NCI-H82 treated with DMSO at 0.1 percent for 48 hours (cell line): ENCODE measurements around the gene ARHGEF38.
"Not testable (repeated sequence)": the region's sequence is repeated elsewhere in the genome, so short reads cannot be mapped to it uniquely, and the experiment has no call there.

Experiments
- DNase-seq: peaks from one replicate; lab custom pipeline; 2025; ENCODE audit not compliant: unreplicated experiment; lab: John Stamatoyannopoulos, UW

The ARHGEF38 gene

DNA sequence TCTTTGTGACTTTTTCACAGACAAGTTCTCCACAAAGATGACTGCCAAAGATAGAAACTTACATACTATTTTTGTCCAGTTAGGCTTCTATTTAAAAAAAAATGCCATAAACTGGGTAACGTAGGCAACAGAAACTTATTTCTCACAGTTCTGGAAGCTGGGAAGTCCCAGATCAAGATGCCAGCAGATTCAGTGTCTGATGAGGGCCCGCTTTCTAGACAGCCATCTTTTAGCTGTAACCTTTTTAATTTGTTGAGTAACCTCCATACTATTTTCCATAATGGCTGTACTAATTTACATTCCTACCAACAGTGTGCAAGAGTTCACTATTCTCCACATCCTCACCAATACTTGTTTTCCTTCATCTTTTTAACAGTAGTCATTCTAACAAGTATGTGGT is 55.5 kb downstream of the ARHGEF38 start:
- DNase-seq = no peak

DNA sequence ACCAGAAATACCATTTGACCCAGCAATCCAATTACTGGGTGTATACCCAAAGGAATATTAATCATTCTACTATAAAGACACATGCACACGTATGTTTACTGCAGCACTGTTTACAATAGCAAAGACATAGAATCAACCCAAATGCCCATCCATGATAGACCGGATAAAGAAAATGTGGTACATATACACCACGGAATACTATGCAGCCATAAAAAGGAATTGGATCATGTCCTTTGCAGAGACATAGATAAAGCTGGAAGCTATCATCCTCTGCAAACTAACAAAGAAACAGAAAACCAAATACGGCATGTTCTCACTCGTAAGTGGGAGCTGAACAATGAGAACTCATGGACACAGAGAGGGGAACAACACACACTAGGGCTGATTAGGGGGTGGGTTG is 57.4 kb downstream of the ARHGEF38 start:
- not testable (repeated sequence) for DNase-seq

DNA sequence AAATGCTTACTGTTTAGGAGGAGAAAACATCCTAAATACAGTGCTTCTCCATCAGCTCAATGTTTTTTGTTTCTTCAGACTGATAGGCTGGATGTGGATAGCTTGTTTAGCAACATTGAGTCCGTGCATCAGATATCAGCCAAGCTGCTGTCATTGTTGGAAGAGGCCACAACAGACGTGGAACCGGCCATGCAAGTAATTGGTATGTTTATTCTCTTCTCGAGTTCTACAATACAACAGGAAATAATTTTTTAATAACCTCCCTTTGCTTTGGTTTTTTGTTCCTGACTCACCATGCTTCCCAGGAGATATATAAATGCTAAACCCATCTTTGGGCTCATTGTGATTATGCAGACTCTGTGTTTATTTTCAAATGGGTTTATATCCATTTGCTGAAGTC is 60.9 kb downstream of the ARHGEF38 start:
- no peak for DNase-seq

DNA sequence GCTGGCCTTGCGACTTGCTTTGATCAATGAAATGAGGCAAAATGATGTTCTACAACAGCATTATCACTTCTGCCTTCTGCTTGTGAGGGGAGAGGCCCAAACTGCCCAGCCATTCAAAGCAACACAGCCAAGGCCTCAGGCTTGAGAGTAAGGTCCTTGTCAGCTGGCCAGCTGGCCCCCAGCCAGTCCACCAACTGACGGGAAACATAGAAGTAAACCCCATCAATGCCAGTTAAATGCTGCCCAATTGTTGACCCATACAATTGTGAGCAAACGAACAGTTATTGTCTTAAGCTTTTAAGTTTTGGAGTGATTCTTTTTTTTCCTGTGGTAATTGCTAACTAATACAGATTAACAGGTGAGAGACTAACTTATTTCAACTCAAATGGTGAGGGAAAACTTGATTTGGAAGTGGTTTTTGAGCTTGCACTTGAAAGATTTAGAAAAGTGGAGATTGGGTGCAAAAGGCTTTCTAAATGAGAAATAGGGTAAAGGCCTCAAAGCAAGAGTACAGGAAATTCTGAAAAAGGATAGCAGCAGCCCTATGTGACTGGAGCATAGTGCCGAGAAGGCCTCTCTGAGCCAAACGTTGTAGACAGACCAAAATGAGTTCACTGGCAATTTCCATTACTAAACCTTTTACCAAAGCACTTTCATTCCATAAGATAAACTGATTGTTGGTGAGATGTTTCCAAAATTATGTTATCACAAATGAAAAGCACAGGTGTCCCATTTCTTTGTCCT is 66.9 kb downstream of the ARHGEF38 start:
- DNase-seq = no peak

DNA sequence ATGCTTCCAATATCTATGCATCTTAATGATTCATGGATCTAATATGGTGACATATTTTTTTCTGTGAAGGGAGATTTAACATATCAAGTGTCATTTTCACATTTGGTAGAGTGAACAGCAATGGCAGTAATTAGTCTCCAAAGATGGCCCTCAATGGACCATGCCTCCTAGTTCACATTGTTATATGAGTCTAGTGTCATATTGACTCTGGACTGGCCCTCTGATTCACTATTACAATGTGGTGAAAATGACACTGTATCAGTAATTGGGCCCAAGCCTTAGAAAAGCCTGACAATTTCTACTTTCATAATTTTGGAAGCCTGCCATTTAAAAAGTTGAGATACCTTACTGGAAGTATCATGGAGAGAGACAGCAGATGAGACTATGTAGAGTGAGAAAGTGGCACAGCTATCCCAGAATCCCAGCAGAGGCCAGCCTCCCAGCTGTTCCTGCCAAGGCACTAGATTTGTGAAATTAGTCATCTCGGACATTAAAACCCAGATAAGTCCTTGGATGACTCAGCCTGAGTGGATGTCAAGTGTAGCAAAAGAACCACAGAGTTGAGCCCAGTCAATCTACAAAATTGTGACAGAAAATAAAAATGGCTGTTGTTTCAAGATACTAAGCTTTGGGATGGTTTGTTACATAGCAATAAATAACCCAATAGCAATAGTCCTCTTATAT is 68.4 kb downstream of the ARHGEF38 start:
- no peak for DNase-seq

DNA sequence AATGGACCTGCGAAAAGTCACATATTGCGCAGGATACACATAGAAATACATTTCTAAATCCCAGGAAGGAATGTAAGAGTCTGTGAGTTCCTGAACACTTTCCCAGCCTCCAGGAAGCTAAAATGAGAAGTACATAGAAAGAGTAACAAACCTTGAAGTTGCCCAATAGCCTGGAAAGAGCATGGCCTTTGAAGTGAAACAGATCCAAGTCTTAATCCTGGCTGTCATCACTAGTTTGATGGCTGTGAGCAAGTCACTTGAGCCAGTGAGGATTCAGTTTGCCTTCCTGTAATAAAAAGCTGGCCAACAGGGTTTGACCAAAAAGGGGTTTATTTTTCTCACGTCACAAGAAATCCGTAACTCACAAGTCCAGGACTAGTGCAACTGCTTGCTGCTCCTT is 69.8 kb downstream of the ARHGEF38 start:
- DNase-seq = no peak

DNA sequence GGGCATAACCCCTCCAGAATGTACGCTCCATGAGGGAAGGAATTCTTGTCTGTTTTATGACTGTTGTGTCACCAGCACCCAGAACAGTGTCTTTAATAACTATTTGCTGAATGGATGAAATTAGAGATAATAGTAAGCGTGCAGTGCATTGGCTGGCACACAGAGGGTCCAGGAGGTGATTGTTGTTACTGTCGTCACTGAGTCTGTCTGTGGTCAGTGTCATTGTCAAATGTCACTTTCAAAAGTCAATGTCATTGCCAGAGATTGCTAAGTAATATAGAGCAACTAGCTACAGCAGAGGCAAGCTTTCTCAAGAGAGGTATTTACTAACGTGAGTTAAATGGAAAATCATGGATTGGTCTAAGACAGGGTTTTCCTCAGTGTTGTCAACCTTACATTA is 70.7 kb downstream of the ARHGEF38 start:
- no peak for DNase-seq

DNA sequence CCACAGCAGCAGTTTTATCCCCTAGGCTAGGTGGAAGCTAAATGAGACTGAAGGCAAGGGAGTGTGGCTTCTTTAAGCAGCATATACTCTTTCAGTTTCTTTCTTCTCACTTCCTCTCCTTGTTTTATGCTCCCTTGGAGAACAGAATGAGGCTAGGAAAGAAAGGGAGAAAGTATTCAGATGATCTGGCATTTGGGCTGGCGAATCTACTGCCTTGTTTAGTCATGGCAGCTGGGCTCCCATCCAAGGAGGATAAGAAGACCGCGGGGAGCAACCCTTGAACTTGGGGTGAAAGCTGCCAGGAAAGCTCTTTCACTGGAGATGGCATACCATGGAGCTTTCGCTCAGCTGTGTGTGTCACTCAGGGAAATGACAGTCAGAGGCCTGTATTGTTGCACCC is 72.1 kb downstream of the ARHGEF38 start:
- no peak for DNase-seq

DNA sequence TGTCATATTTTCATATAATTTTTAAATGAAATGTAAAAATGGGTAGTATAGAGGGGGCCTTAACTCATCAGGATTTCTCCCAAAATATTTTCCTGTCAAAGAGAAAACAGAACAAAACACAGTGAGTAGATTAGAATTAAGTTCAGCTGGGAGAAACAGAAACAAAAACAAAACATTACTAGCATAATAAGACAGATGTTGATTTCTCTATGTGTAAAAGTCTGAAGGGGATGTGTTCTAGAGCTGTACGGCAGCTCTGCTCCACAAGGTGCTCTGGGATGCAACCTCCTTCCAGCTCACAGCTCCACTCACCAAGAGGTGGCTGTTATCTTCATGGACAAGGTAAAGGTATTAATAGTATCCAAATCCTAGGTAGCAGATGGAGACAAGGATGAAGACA is 72.8 kb downstream of the ARHGEF38 start:
- no peak for DNase-seq

DNA sequence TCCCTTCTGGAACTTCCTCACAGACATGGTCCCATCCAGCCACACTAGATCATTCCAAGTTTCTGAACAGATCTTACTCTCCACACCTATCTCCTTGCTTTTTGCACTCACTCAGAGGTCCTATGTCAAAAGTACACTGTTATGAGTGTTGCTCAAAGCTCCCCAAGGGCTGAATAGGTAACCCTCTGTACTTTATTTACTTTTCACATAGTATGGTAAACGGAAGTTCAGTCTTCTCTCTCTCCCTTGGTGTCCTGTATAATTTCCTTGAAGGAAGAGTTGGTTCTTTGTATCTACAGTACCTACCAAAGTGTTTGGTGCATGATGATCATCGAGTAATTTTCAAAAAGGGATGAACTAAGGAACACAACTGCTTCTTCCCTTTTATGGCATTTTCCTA is 74.4 kb downstream of the ARHGEF38 start:
- DNase-seq = no peak

DNA sequence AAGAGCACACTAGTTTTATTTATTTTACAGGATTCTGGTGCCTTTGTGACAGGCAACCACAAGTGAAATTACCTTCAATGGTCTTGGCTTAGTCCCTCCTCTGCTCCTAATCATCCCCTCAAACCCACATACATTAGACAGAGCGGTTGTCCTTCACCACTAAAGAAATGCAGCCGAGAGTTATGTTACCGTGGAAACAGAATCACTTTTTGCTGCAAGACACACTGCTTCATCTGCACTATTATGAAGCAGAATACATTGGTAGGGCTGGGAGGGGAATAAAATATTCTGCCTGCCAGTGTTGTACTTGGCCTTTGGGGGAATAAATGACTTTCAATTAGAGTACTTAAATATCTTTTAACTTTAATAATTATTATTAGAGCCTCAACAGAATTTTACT is 75.2 kb downstream of the ARHGEF38 start:
- no peak for DNase-seq

DNA sequence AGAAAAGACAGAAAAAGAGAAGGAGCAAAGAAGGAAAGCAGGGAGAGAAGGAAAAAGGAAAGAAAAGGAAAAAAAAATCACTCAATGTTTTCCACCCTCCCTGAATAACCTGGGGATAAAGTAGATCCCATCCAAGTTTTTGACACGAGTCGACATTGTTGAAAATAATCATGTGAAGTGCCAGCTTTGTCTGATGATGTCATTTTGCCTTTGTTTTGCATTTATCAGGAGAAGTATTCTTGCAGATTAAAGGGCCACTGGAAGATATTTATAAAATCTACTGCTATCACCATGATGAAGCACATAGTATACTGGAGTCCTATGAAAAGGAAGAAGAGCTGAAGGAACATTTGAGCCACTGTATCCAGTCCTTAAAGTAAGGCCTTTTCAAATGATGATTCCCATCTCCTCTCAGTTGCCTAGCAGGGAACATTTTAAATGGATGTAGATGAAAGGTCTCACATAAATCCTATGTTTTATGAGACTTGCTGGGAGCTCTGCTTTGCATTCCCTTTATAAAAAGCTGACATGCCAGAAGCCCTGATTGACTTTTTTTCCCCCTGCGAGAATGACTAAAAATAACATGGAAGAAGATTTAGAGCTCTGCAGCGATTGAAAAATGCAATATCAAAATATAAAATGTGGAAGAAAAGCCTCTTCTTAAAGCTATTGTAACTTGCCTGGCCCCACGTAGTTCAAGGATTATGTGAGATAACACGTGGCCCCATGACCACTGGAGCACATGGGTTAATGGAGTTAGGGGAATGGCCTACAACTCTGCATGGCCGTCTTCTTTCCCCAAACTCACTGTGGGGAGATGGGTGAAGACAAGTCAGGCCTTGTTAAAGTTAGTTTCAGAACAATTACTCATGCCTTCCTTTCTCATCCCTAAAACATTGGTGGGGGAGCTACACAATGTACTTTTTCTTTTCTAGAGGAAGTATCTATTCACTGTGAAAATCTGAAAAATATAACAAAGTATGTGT is 78.5 kb downstream of the ARHGEF38 start:
- no peak for DNase-seq

DNA sequence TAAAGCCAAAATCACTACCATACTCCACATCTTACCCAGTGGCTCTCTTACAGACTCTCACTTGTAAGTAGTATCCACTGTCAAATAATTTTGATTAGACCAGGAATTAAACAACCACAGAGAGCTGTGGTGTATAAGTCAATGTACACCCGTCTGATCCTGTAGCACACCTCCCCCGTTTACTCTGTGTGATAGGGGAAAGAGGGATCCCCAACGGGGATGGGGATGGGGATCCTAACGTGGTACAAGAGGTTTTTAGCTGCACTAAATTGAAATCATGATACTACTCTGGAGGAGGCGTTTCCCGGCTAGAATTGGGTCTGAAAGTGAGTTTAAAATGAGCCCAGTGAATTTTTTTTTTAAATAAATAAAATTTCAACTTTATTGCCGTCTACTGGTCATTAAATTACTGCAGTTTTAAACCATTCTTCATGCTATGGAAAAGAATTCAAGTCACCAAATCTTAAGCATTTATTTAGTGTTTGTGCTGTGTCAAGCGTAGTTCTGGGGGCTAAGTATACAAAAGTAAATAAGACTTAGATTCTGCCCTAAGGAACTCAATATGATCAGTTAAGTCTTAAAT is 79.5 kb downstream of the ARHGEF38 start:
- no peak for DNase-seq

DNA sequence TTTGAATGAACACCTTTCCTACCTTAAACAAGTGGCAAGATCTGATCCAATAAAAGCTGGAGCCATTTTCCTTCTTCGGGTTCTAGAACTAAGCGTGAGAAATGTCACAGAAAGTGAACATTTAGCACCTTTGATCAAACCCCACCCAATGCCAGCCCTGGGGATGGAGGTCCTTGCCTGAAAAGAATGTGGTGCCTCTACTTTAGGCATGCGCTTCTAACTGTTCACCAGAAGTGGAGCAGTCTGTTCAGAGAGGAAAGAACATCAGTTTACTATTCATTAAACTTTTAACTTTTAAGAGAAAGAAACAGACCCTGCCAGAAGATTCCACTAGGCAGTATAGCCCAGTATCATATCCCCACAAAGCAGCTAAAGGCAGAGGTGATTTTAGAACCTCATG is 80.2 kb downstream of the ARHGEF38 start:
- DNase-seq = no peak

DNA sequence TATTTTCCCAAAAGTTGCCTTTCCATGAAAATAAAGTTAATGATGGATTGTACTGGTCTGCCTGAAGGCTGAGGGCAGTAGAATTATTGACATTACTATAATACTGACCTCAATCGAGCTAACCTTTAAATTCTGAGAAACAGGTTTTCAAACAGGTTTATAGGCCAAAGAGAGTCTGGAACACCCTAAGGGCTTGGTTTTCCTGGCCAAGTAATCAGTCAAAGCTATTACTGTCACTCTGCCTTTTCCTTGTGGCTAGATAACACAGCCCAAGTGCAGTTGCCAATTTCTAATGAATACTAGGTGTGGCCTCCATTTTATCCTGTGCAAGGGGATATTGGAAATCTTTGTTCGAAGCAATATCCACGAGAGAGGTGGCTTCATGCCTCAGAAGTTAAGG is 80.8 kb downstream of the ARHGEF38 start:
- DNase-seq = no peak

DNA sequence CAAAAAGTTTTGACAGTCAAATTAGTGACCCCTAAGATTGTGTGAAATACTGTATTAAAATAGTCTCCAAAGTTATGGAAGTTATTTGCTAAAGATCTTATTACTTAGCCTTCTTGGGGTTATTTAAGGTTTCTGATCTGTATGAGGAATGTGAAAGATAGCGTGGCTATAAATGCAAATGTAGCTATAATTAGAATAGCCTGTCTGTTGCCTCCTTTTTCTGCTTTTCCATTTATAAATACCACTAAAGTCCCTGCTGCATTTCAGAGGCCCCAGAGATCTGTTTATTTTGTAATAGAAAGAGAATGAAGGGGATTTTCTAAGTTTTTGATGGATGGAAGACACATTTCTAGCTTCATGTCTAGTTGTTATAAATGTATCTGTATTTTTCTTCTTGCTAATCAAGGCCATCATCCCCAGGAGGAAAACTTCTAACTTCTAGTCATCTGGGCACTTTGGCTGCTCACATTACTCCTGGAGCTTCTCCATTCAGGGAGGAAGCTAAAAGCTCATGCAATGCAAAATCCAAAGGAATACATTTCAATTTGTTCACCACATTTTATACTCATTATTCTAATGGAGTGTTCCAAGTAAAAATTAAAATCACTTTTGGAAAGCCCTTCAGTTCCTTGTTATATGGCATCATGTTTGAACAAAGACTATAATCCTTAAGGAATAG is 82.1 kb downstream of the ARHGEF38 start:
- no peak for DNase-seq

DNA sequence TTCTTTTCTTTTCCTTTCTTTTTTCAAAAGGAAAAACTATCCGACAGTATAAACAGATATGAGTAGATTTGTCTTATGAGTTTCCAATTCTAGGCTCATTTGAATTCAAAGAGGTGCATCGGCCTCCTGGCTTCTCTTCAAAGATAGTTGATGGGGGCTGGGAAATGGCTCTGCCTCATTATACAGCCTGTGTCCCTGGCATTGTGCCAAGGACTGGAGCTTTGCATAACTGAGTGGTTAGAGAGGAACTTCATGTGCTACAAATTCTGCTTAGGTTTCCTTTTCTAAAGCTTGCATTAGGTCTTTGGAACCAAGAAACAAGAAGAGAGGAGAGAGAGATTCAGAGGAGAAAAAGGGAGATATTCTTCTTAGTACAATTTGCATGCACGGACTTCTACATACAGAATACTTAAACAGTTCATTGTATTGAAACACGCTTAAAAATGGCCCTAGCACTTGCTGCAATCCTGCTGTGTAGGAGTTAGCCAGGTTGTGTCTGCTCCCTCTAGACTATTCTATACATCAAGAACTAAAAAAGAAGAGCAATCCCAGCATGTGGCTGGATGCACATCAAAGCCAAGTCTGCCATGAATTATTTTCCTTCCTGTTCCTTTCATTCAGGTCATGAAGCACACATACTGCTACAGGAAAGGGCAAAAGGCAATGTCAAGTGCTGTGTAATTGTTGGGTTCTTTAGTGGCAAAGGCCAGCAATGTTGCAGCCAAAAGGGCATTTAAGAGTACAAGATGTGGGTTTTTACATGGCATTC is 85.2 kb downstream of the ARHGEF38 start:
- DNase-seq = peak; percentile 47

DNA sequence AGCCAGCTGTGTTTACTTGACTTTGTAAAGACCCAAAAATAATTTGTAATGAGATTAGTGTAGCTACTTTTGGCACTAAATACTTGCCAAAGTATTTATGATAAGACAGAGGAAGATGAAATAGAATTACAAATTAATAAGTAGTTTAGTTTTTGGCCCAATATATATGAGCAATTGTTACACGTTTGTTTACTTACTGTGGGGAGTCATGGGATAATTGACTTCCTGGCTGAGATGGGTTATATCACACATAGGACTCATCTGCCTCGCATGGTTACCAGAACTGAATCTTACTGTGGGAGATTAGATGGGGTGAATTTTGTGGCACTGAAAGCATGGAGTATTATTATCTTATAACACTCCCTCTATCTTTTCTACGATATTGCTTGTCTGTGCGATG is 89.4 kb downstream of the ARHGEF38 start:
- DNase-seq = no peak

DNA sequence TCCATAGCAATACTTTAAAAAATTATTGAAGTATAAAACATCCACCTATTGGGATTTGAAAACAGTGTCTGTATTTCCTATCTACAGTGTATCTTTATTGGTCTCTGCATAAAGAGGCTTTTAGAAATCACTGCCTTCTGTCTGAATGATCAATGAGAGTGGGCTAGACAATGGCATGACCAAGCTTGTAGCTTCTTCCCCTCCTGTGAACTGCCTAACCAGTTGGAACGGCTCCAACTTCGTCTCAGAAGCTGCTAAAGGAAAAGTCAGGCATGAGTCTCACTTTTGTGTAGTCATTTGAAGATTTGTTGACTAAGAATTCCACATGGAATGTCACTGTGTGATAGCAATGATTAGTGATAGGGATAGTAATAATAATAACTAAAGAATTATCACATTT is 91.8 kb downstream of the ARHGEF38 start:
- peak; percentile 33 for DNase-seq

DNA sequence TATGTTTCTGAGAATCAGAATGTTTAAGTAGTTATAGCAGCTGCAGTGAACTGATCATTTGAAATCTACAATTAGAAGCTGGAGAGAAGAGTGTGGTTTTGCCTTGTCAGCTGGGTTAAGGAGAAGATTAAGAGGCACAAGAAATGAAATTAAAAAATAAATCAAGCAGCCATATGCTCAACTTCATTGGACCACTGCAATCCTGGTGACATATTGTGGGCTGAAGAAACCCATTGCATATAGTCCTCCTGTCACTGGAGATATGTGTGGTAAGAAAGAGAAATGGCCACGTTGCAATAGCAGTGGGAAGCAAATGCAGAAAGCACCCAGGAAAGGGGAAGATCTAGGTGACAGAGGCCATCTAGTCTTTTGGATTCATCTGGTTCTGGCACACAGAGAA is 93.0 kb downstream of the ARHGEF38 start:
- DNase-seq = no peak
